Cardiac ventricle fibroblast (primary cell): ENCODE measurements around the gene TRIM43. TPM values are rescaled to one million over a fixed set of nuclear protein-coding genes. Genes with fewer than 3 reads are reported as not detected.

Experiments used
- total RNA-seq: library from RNA; depleted of rRNA; stranded (reverse); fragments of >200 nt; gene quantifications from 2 replicates; pipeline ENCODE4 v1.2.3, GENCODE V29; 2015

TRIM43 gene
- not detected in 2 replicates for total RNA-seq

GRCh38 chr2:95591701-95592100, at the start of gene TRIM43:
TRIM43 (plus strand) TSS chr2:95592001; CDS start chr2:95594024, 2,023 bp downstream.

Other genes starting within 250 kb of the TRIM43 start
- 6.7 and 17.2 TPM in 2 replicates for gene FAHD2A, start 189.3 kb upstream of the TRIM43 start, total RNA-seq
- not detected in 2 replicates for gene TRIM43B, start 107.2 kb upstream of the TRIM43 start, total RNA-seq